ENCODE results near the gene LMAN1L.

GRCh38 chr15:74836846-74837245 is 24.2 kb downstream of the LMAN1L start:
- TF ChIP-seq EZH2 (IDR thresholded peaks at IDR 0.05; ENCODE audit: insufficient read depth, poor library complexity, severe bottlenecking) = no peak
- TF ChIP-seq EZH2phosphoT487 (IDR thresholded peaks at IDR 0.05; ENCODE audit: insufficient read depth, low read depth) = no peak

Data from GM23248 (cell line).